Measurements from ENCODE around the gene NKD2.

The NKD2 gene

DNA sequence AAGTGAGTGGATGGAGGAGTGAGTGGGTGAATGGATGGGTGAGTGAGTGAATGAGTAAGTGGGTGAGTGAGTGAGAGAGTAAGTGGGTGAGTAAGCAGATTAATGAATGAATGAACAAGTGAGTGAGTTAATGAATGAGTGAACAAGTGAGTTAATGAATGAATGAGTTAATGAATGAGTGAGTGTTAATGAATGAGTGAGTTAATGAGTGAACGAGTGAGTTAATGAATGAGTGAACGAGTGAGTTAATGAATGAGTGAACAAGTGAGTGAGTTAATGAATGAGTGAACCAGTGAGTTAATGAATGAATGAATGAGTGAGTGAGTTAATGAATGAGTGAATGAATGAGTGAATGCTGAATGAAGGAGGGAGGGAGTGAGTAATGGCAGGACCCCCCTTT is 26.4 kb downstream of the NKD2 start:
- in situ Hi-C loops (cut with HindIII; ENCODE audit: low pct_ligation_motif_present, low sequenced_read_pairs), result no loop called here
- H3K36me3 ChIP-seq (replicated peaks), result no peaks in the 10 kb centered on the region
- no peak overlapping the region for H3K4me3 ChIP-seq (ENCODE audit: low read depth, low read length)
- H3K27me3 ChIP-seq (replicated peaks), result no peaks in the 10 kb centered on the region
- H3K27ac ChIP-seq, result no peak overlapping the region
- TF ChIP-seq, protein P1, sequence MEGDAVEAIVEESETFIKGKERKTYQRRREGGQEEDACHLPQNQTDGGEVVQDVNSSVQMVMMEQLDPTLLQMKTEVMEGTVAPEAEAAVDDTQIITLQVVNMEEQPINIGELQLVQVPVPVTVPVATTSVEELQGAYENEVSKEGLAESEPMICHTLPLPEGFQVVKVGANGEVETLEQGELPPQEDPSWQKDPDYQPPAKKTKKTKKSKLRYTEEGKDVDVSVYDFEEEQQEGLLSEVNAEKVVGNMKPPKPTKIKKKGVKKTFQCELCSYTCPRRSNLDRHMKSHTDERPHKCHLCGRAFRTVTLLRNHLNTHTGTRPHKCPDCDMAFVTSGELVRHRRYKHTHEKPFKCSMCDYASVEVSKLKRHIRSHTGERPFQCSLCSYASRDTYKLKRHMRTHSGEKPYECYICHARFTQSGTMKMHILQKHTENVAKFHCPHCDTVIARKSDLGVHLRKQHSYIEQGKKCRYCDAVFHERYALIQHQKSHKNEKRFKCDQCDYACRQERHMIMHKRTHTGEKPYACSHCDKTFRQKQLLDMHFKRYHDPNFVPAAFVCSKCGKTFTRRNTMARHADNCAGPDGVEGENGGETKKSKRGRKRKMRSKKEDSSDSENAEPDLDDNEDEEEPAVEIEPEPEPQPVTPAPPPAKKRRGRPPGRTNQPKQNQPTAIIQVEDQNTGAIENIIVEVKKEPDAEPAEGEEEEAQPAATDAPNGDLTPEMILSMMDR (IDR thresholded peaks at IDR 0.05; ENCODE audit: low read depth, low read length, missing control alignments), result no peak
- no peak for DNase-seq

DNA sequence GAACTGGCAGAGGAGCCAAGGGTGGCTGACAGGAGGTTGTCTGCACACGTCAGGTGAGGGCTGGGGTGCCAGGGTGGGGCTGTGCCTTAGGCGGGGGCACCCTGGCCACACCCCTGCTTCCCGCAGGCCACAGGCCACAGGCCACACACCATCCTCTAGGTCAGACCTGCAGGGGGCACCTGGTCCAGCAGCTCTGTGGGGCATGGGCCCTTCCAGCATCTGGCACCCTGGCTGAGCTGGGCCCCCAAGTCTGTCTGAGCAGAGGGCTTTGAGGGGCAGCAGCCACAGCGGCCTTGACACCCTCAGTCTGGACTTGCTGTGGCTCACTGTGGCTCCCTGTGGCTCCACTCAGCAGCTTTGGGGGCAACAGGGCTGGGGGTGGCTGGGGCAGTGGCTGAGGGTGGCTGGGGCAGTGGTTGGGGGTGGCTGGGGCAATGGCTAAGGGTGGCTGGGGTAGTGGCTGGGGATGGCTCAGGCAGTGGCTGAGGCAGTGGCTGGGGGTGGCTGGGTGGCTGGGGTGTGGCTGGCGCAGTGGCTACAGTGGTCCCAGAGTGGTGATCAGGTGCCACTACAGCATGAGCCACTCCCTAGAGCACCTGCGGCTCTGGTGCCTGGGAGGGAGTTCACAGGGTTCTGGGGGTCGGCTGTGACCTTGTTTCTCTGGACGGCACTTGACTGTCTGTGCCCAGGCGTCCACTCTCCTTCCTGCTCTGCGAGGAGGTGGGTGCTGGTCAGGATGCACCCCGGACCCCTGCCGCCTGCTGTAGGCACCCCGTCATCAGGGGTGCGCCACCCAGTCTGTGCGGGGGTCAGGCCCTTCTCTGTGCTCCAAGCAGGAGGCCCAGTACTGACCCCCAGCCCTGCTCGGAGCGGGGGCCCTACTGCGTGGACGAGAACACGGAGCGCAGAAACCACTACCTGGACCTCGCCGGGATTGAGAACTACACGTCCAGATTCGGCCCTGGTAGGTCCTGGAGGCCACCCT is 27.1 kb downstream of the NKD2 start:
- DNase-seq, result no peak
- Histone ChIP-seq H3K36me3 (replicated peaks) (no peaks in the 10 kb centered on the region), H3K4me3 (ENCODE audit: low read depth, low read length) (no peak overlapping the region), H3K27ac (no peak overlapping the region), H3K27me3 (replicated peaks) (no peaks in the 10 kb centered on the region)
- in situ Hi-C loops (cut with HindIII; ENCODE audit: low pct_ligation_motif_present, low sequenced_read_pairs), result no loop called here
- TF ChIP-seq, protein P1 (IDR thresholded peaks at IDR 0.05; ENCODE audit: low read depth, low read length, missing control alignments), result no peak

DNA sequence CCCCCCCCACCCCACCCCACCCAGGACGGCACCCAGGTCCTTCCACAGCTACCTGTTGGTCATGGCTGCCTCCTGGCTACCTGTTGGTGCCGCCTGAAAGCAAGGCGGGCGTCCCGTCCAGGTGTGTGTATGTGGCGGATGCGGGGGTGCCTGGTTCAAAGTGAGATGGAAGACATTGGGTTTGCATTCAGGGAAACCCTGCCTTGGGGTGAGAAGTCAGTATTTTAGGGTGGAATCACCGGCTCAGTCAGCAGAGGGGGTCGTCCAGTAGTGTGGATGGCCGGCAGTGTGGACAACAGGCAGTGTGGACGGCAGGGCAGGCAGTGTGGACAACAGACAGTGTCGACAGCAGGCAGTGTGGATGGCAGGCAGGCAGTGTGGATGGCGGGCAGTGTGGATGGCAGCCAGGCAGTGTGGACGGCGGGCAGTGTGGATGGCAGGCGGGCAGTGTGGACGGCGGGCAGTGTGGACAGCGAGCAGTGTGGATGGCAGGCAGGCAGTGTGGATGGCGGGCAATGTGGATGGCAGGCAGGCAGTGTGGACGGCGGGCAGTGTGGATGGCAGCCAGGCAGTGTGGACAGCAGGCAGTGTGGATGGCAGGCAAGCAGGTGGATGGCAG is 28.0 kb downstream of the NKD2 start:
- H3K27me3 ChIP-seq (replicated peaks), result no peaks in the 10 kb centered on the region
- in situ Hi-C loops (cut with HindIII; ENCODE audit: low pct_ligation_motif_present, low sequenced_read_pairs), result no loop called here
- DNase-seq, result no peak

DNA sequence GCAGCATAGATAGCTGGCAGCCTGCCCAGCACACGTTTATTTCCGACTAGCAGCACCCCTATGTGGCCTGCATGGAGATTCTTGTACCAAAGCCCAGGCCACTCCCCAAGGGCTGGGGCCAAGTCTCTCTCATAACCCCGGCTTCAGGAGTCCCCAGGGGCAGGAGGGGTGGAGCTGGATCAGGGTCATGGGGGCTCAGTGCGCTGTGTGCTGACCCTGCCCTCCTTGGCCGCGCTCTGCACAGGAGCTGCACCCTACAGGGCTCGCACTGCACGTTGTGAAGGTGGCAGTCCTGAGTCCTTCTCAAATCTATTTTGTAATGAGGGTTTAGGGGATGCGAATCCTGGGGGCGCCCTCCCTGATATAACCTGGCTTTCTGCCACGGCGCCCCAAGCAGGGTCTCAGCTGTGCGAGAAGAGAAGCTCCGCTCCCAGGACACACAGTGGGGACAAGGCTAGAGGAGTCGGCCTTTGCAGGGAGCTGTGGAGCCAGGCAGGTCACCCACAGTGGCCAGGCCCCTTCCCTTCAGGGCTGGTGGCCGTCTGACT is 28.6 kb downstream of the NKD2 start:
- in situ Hi-C loops (cut with HindIII; ENCODE audit: low pct_ligation_motif_present, low sequenced_read_pairs), result no loop called here
- no peak for DNase-seq
- Histone ChIP-seq H3K27me3 (replicated peaks) (no peaks in the 10 kb centered on the region), H3K27ac (no peak overlapping the region), H3K4me3 (ENCODE audit: low read depth, low read length) (no peak overlapping the region), H3K36me3 (replicated peaks) (no peaks in the 10 kb centered on the region)
- TF ChIP-seq, protein P1 (IDR thresholded peaks at IDR 0.05; ENCODE audit: low read depth, low read length, missing control alignments), result no peak

More for the DNA sequence above, 28.0 kb downstream of the NKD2 start:
- no peak overlapping the region for H3K4me3 ChIP-seq (ENCODE audit: low read depth, low read length)
- H3K27ac ChIP-seq, result no peak overlapping the region
- no peaks in the 10 kb centered on the region for H3K36me3 ChIP-seq (replicated peaks)
- TF ChIP-seq, protein P1 (IDR thresholded peaks at IDR 0.05; ENCODE audit: low read depth, low read length, missing control alignments), result no peak

DNA sequence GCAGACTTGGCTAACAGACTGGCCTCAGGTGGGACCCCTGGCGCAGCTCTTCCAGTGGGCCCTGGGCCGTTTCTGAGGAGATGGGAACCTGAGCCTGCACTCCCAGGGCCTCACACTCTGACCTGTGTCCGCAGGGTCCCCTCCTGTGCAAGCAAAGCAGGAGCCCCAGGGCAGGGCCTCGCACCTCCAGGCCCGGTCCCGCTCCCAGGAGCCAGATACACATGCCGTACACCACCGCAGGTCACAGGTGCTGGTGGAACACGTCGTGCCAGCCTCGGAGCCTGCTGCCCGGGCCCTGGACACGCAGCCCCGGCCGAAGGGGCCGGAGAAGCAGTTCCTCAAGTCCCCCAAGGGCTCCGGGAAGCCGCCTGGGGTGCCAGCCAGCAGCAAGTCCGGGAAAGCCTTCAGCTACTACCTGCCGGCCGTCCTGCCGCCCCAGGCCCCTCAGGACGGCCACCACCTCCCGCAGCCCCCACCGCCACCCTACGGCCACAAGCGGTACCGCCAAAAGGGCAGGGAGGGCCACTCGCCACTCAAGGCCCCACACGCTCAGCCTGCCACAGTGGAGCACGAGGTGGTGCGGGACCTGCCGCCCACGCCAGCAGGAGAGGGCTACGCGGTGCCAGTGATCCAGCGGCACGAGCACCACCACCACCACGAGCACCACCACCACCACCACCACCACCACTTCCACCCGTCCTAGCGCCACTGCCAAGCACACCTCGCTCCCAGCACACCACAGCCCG is 29.2 kb downstream of the NKD2 start:
- TF ChIP-seq, protein P1 (IDR thresholded peaks at IDR 0.05; ENCODE audit: low read depth, low read length, missing control alignments), result no peak
- H3K27ac ChIP-seq, result no peak overlapping the region
- H3K36me3 ChIP-seq (replicated peaks), result no peaks in the 10 kb centered on the region
- in situ Hi-C loops (cut with HindIII; ENCODE audit: low pct_ligation_motif_present, low sequenced_read_pairs), result no loop called here
- DNase-seq, result no peak
- H3K4me3 ChIP-seq (ENCODE audit: low read depth, low read length), result no peak overlapping the region
- no peaks in the 10 kb centered on the region for H3K27me3 ChIP-seq (replicated peaks)
